Body of pancreas (tissue), 4 donors: ENCODE results near the gene CCDC87. TPM values are rescaled to one million over a fixed set of nuclear protein-coding genes. Genes with fewer than 3 reads are reported as not detected.

Experiments used
- ATAC-seq: fragments of 150-250 bp; one replicate; pipeline ENCODE4 v1.9.1; 2016
- DNase-seq, 4 donors: peaks; one replicate each; pipeline ENCODE4 v3.0.0-alpha.2; 2019
- H3K27ac ChIP-seq, 4 donors: fragments of 200-600 bp; sonication (generic); 1 replicate in 3 of 4; 2 replicates in 1 of 4; pipeline versions ENCODE4 v1.5.1 to v1.6.1; 2016 to 2019; ENCODE audit warnings: mild to moderate bottlenecking in 1 of 4, mixed read lengths in 1 of 4, moderate library complexity in 1 of 4
- H3K27me3 ChIP-seq, 2 donors: fragments of 200-600 bp; sonication (generic); one replicate each; pipeline ENCODE4 v1.6.0; 2016; ENCODE audit warnings: mild to moderate bottlenecking in 1 of 2
- H3K36me3 ChIP-seq, 2 donors: fragments of 200-600 bp; sonication (generic); replicated peaks in 1 of 2; 2 replicates each; pipeline ENCODE4 v1.5.1; 2016; ENCODE audit warnings: low read depth in 2 of 2; ENCODE audit not compliant: insufficient read depth in 1 of 2
- H3K4me1 ChIP-seq: fragments of 200-600 bp; sonication (generic); one replicate; pipeline ENCODE4 v1.6.0; 2016
- H3K4me3 ChIP-seq, 2 donors: fragments of 200-600 bp; sonication (generic); 1 replicate in 1 of 2; 2 replicates in 1 of 2; pipeline ENCODE4 v1.5.1; 2016 to 2019
- H3K9me3 ChIP-seq, 3 donors: fragments of 200-600 bp; sonication (generic); 1 replicate in 2 of 3; 2 replicates in 1 of 3; pipeline ENCODE4 v1.5.1; 2016
- CTCF ChIP-seq, 7 experiments: fragments of 450-650 bp in 4 of 7; fragments of 200-600 bp in 3 of 7; sonication (generic) in 3 of 7; IDR thresholded peaks; one replicate each; pipeline ENCODE4 v1.5.1; 2016 to 2019; ENCODE audit warnings: antibody characterized with exemption in 7 of 7
- POLR2A ChIP-seq, 3 donors: fragments of 450-650 bp; IDR thresholded peaks; one replicate each; pipeline ENCODE4 v1.6.1; 2016; ENCODE audit warnings: antibody characterized with exemption in 3 of 3, mild to moderate bottlenecking in 2 of 3
- WGBS, 2 donors: methylation state at CpG; one replicate each; pipeline ENCODE4 v1.1.5; 2017; 5-methylcytosine and 5-hydroxymethylcytosine counted together
- intact Hi-C: fragments of 100-400 bp; cut with DNase I; formaldehyde crosslinking; loops from one replicate; pipeline ENCODE4 v1.15.1; 2023
- total RNA-seq, 2 donors: library from RNA; depleted of rRNA; stranded (reverse); fragments of >200 nt; gene quantifications; one replicate each; pipeline ENCODE4 v1.1.0, GENCODE V29; 2016

The CCDC87 gene
- total RNA-seq, 2 donors from 2014 or later: under 0.01 TPM; not detected in 1

GRCh38 chr11:66554602-66555001 is 38.3 kb downstream of the CCDC87 start:
- no peak for ATAC-seq
- DNase-seq: no peak
- Histone ChIP-seq H3K4me1 (peaks cover 9% of the 10 kb centered on the region), H3K27ac (no peak overlapping the region), H3K36me3 (no peaks in the 10 kb centered on the region), H3K27me3 (no peaks in the 10 kb centered on the region), H3K9me3 (no peaks in the 10 kb centered on the region), H3K4me3 (no peak overlapping the region)
- no peak for TF ChIP-seq CTCF (IDR thresholded peaks at IDR 0.05)
- intact Hi-C loops: no loop called here
- WGBS, 2 donors: 69 to 75% methylated on average over 5 of the region's 5 CpGs

- Histone ChIP-seq H3K4me1 (peaks cover 7% of the 10 kb centered on the region), H3K27me3 (no peaks in the 10 kb centered on the region), H3K9me3 (no peaks in the 10 kb centered on the region), H3K36me3 (no peaks in the 10 kb centered on the region), H3K27ac (no peak overlapping the region), H3K4me3 (no peak overlapping the region)
- DNase-seq (no peak), ATAC-seq (no peak)
- WGBS, 2 donors: 57 to 78% methylated on average over 3 to 4 of the region's 4 CpGs
- intact Hi-C loops: no loop called here
- TF ChIP-seq POLR2A (IDR thresholded peaks at IDR 0.05) (no peak), CTCF (IDR thresholded peaks at IDR 0.05) (no peak)
Measured at GRCh38 chr11:66550887-66551286, 42.0 kb downstream of the CCDC87 start.

GRCh38 chr11:66549696-66550095 is 43.2 kb downstream of the CCDC87 start:
- TF ChIP-seq CTCF (IDR thresholded peaks at IDR 0.05): no peak
- no peak for TF ChIP-seq POLR2A (IDR thresholded peaks at IDR 0.05)
- no peak for ATAC-seq
- Histone ChIP-seq H3K27me3 (no peaks in the 10 kb centered on the region), H3K27ac (no peak overlapping the region), H3K4me1 (peaks cover 15% of the 10 kb centered on the region), H3K4me3 (no peak overlapping the region), H3K9me3 (no peaks in the 10 kb centered on the region), H3K36me3 (no peaks in the 10 kb centered on the region)
- WGBS, 2 donors: 90 to 91% methylated on average over 3 of the region's 3 CpGs
- DNase-seq: no peak
- intact Hi-C loops: no loop called here

- no peak overlapping the region for H3K27ac ChIP-seq
- H3K36me3 ChIP-seq: no peaks in the 10 kb centered on the region
- H3K4me3 ChIP-seq: no peak overlapping the region
- DNase-seq (no peak), ATAC-seq (no peak)
- TF ChIP-seq POLR2A (IDR thresholded peaks at IDR 0.05): no peak
- no peak for TF ChIP-seq CTCF (IDR thresholded peaks at IDR 0.05)
- H3K9me3 ChIP-seq: no peaks in the 10 kb centered on the region
- H3K27me3 ChIP-seq: no peaks in the 10 kb centered on the region
- WGBS, 2 donors: 46 to 50% methylated on average over 14 to 16 of the region's 16 CpGs
- peaks cover 19% of the 10 kb centered on the region for H3K4me1 ChIP-seq
- intact Hi-C loops: no loop called here
Measured at GRCh38 chr11:66548774-66549630, 43.9 kb downstream of the CCDC87 start.

- Histone ChIP-seq H3K36me3 (no peaks in the 10 kb centered on the region), H3K4me1 (peaks cover 21% of the 10 kb centered on the region), H3K27me3 (no peaks in the 10 kb centered on the region), H3K9me3 (no peaks in the 10 kb centered on the region), H3K4me3 (no peak overlapping the region), H3K27ac (no peak overlapping the region)
- TF ChIP-seq CTCF (IDR thresholded peaks at IDR 0.05): no peak
- no peak for TF ChIP-seq POLR2A (IDR thresholded peaks at IDR 0.05)
- DNase-seq (no peak), ATAC-seq (no peak)
- WGBS, 2 donors: 34 to 41% methylated on average over 7 to 11 of the region's 11 CpGs
- intact Hi-C loops: no loop called here
Measured at GRCh38 chr11:66548041-66548440, 44.8 kb downstream of the CCDC87 start.
